Putamen (tissue), 1 donor: ENCODE results near the gene TRIM66.

Source experiments
- DNase-seq: peaks from one replicate; pipeline ENCODE4 v3.0.0-alpha.2; 2016; ENCODE audit warnings: low spot score

The TRIM66 gene

DNA sequence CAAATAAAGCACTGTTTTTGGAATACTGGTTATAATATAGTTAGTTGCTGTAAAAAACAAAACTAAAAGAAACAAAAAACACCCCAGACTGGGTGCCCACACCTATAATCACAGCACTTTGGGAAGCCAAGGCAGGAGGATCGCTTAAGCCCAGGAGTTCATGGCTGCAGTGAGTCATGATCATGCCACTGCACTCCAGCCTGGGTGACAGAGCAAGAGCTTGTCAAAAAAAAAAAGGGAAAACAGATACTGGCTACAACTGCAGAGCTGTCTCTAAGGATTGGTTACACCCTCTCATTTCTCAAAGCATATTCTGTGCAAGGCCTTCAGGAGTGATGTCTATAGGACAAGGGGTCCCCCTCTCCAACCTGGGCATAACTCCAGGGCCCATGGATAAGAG is 73.8 kb downstream of the TRIM66 start:
- DNase-seq = no peak

DNA sequence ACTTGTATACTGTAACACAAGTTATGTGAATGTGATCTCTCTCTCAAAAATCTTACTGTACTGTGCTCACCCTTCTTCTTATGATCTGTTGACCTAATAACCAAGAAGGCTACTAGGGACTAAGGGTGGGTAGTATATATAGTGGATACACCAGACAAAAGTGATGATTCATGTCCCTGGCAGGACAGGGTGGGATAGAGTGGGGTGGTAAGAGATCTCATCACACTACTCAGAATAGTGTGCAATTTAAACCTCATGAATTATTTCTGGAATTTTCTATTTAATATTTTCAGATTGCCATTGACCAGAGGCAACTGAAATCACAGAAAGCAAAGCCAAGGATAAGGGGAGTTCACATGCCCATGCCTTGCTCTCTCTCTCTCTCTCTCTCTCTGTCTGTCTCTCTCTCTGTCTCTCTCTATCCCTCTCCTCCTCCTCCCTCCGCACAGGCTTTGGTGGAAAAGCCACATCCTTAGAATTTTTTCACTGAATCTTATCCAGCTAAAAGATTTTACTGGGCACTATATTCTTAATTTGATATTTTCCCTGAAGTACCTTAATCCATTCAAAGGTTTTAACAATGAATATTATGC is 76.4 kb downstream of the TRIM66 start:
- DNase-seq = no peak

DNA sequence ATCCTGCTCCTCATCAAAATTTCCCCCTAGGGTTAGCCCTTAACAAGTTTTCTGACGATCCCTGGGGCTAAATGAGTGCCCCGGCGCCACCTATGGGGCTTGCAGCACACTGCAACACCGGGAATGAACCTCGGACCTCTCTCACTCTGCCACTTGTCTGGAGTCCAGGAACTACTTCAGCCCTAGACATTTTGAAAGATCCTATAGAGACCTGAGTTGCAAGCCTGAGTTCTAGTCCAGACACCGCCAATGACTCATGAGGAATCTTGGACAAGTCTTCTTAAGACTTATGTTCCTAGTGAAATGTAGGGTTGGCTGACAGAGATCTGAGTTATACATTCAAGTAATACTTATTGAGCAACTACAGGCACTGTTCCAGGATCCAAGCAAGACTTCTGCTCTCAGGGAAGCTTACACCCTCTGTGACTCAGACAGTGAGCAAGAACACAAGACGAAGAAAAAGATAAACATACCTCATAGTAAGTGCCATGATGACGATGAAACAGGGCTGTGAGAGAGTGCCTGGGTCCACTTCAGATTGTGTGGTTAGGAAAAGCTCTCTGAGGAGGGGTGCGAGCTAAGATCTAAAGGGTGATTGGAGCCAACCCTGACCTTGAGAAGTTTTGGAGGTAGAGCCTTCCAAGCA is 78.3 kb downstream of the TRIM66 start:
- DNase-seq = no peak

DNA sequence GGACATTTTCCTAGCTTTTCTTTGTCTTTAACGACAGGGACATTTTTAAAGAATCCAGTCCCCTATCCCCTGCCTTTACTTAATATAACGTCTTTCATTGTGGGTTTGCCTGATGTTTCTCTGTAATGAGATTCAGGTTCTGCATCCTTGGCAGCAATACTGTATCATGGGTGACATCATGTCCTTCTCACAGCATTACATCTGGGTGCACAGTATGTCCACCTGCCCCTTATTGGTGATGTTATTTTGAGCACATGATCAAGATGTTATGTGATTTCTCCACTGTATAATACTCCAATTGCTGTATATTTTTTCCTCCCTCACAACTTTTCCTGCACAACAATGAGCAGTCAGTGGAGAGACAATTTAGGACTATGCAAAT is 78.8 kb downstream of the TRIM66 start:
- no peak for DNase-seq

DNA sequence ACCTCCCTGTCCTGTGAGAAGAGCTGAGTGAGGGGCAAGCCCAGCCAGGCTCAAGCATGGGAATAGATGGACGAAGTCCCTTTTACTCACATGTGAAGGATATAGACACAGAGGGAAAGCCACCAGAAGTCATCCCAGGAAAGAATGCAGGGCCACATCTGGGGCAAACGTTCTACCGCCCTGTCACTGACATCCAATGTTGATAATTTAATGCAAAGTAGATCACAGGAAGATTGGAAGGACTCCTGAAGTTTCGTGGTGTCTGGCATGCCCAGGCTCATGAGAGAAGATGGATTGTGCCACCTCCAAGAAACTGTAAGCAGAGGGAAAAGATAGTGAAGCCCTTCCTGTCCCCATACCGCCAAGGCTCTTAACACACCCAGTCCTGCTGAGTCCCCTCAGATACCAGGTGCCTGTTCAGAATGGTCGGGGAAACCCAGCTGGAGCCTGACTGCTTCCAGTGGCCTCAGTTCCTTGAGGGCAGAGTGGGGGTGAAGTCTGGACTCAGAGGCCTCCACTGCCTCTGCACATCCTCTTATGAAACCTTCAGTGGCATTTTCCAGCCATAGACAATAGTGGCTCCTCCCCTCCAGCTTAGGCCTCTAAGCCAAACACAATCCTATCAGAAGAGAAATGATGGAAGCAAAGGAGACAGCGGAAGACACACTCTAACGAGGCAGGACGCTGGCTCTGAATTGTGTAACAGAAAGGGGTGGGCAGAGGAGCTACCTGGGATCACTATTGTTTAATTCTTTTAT is 80.9 kb downstream of the TRIM66 start:
- DNase-seq = no peak

DNA sequence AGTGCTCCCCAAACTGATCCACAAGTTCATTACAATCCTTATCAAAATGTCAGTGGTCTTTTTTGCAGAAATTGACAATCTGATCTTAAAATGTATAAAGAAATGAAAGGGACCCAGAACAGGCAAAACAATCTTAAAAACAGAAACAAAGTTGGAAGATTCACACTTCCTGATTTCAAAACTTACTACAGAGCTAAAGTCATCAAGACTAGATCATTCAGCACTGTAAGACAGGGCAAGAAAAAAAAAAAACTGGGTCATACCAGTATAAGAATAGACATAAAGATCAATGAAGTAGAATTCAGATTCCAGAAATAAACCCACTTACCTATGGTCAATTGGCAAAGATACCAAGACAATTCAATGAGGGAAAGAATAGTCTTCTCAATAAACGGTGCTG is 84.0 kb downstream of the TRIM66 start:
- DNase-seq = no peak

DNA sequence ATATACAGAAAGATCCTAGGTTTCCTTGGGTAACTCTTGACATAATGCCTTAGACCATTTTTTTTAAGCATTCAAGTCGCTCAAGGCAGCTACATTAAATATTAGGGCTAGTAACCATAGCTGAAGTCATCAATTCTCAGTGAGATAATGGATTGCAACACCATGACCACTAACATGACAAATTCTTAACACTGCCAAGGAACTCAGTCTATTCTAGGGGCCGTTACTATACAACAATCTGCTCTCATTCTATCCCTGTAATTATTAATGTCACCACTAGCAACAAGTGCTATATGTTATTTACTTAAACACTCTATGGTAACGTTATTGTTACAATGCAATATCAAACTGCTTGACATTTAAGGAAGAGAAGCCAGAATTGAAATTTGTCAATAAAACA is 85.3 kb downstream of the TRIM66 start:
- no peak for DNase-seq

DNA sequence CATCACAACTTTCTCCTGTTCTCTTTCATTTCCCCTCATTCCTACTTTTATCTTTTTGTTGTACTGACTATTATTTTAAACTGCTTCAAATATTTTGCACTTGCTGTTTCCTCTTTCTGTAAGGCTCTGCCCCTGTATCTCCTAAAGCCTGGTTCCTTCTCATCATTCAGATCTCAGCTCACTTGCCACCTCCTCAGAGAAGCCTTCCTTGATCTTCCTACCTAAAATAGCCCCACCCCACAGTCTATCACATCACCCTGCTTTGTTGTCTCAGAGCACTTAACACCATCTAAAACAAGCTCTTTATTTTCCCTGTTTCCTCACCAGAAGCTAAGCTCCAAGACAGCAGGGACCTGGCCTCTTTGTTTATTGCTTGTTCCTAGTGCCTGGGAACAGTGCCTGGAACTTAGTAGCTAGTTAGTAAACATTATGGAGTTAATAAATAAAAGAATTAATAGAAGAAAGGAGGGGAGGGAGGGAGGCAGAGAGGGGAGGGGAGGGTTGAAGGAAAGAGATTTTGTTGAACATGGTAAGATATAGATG is 85.9 kb downstream of the TRIM66 start:
- no peak for DNase-seq

DNA sequence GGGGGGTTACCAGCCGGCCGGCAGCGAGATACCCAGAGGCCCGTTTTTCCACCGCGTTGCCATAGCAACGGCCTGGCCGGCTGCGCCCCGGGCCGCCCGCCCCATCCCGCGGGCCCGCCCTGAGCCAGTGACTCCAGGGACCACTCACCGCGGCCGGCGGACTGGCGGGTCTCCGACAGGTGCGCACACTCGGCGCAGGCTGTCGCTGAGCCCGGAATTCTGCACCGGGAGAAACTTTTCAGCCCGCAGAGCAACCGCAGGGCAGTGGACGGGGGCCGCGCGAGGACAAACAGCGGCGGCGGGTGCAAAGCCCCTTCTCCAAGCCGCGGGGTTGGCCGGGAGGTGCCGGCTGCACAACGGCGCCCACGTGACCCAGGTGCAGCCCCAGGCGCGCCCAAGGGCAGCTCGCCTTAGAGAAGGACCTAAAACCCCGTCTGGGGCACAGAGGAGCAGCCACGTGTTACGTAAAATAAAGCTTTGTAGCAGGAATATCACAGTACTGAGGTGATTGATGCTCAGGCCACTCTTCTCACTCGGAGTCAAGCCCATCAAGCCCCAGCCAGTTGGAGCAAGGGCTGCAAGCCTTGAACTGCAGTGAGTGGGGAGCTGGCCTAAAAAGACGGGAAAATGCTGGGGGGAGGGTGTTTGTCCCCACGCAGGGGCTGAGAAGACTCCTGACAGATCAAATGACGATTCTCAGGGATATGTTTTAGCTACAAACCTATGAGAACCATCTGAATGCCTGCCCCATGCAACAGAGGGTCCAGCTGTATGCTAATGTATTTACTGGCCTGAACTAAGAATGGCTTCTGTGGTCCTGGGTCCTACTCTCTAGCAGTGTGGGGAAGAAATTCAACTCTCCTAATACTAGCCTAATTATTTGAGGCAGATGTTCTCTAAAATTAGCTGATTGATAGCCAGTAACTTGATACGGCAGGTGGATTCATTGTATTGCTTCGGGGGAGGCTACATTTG is 88.2 kb downstream of the TRIM66 start, which contains the start of gene STK33:
Gene STK33 (minus strand): TSS at position 294 of the 975 bp plus-strand sequence. CDS start 119,323 bp downstream, outside the sequence.
- DNase-seq = no peak

DNA sequence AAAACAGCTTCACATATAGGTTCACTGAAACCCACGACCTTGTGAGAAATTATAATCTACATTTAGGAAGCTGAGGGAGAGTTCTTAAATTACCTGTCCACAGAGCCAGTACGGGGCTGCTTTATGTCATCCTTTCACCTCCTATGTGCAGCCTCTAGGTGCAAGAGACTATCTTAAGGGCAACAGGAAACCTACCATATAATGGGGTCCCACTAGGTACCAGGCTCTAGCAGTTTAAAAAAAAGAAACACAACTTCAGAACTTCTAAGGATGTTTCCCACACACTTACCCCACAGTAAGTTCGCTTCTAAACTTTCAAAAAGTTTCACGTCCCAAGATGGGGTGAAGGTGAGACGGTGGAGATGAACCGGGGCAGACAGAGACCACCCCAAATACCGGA is 89.0 kb downstream of the TRIM66 start:
- DNase-seq = no peak

DNA sequence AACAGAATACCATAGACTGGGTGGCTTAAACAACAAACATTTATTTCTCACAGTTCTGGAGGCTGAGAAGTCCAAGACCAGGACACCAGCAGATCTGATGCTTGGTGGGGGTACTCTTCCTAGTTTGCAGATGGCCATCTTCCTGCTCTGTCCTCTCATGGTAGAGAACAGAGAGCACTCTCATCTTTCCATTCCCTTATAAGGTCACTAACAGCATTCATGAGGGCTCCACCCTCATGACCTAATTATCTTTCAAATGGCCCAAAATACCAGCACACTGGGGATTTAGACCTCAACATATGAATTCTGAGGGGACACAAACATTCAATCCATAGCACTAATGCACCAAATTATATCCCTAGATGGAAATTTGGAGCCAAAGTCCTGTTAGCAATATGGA is 94.5 kb downstream of the TRIM66 start:
- no peak for DNase-seq

DNA sequence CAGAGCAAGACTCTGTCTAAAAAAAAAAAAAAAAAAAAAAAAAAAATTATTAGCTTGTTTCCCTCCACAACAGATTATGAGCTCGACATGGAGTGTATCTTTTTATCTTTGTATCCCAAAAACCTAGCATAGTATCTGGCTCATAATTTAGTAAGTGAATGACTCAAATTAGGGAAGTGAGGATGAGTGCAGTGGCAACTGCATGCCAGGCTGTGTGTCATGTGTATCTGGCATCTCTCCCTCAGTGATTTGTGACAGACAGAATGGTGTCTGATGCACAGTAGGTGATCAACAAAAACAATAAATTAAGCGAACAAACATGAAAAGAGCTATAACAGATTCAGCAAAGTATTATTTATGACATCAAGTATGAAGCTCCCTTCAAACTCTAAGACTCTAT is 95.7 kb downstream of the TRIM66 start:
- no peak for DNase-seq

DNA sequence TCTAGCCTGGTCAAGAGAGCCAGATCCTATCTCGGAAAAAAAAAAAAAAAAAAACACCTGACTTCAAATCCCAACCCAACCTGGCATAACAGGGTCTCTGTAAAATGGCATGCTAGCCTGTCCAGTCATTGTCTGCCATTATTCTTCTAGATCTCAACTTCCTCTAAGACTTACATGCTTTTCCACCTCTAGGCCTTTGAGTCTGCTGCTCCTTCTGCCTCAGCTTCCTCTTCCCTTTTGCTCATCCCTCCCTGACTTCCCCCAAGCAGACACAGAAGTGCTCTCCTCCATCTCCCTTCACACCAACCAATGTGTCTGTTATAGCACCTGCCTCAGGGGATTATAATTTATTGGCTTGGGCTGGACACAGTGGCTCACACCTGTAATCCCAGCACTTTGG is 96.3 kb downstream of the TRIM66 start:
- no peak for DNase-seq

DNA sequence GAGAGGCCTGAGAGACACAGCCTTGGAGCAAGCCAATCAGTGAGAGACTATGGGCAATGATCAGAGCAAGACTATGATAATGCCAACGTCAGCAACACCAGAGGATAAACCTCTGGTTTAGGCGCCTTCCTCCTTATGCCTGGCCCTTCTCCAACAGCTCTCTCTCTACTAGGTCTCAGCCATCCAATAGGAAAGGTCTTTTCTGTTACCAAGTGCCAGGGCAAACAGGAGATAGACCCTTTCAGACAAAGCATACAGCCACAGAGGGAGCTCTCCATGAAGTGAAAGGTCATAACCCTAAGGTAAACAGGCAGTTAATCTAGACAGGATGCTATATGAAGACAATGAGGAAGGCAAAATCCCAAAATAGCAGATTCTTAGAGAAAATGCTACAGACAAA is 98.0 kb downstream of the TRIM66 start:
- DNase-seq = no peak

DNA sequence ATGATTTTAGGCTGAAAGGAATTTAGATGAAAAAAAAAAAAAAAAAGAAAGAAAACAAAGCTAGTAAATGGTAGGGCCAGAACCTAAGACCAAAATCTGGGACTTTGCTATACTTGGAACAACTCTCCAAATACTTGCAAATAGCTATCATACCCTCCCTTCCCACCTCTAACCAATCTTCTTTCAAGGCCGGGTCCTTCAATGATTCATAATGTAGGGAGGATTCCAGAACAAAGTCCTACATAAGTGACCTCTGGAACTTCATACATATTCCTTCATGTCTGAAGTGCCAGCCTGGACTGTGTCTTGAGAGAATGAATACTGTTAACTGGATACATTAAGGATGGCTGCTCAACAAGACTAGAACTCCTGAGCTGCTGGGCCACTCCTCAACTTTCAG is 98.4 kb downstream of the TRIM66 start:
- DNase-seq = no peak

DNA sequence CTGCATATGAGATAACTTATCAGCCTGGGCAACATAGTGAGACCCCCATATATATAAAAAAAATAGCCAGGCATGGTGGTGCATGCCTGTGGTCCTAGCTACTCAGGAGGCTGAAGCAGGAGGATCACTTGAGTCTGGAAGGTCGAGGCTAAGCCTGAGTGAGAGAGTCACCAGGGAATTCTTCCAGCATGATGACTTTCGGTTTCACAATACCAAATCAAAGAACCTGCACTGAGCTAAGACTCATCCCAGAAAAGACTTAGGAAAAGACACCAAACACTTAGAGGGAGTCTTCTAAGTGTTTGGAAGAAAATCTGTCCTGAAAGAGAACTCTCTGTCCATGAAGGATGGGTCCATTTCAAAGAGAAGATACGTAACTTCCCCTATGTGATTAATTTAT is 101.2 kb downstream of the TRIM66 start:
- DNase-seq = no peak

DNA sequence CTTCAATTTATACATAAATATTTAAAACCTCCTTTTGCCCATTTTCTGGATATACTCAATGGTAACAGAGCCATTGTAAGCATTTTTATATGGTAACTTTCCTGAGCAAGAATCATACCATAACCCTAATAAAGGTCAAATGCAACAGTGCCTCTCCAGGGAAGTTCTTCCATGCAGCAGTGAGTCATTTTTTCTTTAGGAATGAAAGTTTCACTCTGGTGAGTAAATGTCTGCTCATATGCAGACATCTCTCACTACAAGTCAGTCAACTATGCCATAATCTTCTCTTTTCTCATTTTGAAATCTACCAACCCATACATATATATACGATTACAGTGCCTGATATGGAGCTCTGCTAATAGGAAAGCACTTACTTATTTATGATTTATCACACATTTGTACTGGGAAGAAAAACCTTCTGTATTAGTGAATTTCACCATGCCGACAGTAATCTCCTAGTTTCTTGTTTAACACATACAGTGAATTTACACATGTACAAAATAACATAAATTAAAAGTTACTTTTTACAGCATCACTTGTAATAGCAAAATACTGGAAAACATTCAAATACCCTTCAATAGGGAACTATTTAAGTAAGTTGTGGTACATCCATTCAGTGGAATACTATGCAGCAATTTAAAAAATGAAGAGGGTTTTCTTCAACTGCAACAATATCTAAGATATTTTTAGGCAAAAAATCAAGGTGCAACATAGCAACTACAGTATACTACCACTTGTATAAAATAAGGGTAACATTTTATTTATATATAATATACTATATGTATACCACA is 104.5 kb downstream of the TRIM66 start:
- no peak for DNase-seq

DNA sequence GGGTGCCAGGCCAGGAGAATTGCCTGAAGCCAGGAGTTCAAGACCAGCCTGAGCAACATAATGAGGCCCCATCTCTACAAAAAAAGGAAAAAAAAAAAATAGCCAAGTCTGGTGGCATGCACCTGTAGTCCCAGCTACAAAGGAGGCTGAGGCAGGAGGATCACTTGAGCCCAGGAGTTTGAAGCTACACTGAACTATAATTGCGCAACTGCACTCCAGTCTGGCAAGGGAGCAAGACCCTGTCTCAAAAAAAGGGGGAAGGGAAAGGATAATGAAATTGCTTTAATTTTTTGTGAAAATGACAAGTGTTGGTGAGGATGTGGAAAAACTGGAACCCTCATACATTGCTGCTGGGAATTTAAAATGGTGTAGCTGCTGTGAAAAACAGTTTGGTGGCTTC is 107.7 kb downstream of the TRIM66 start:
- DNase-seq = no peak

DNA sequence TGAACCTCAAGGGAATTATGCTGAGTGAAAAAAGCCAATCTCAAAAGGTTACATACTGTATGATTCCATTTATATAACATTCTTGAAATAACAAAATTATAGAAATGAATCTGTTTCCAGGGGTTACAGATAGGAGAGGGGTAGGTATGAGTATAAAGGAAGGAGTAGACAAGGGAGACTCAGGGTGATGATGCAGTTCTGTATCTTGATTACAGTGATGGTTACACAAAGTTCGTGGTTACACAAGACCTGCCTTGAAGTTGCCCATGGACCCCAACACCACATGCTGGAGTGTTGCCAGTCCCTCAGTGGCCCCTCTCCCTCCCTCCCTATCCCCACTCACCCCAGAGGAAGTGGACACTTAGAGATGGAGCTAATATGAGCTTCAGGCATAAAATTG is 108.7 kb downstream of the TRIM66 start:
- no peak for DNase-seq

DNA sequence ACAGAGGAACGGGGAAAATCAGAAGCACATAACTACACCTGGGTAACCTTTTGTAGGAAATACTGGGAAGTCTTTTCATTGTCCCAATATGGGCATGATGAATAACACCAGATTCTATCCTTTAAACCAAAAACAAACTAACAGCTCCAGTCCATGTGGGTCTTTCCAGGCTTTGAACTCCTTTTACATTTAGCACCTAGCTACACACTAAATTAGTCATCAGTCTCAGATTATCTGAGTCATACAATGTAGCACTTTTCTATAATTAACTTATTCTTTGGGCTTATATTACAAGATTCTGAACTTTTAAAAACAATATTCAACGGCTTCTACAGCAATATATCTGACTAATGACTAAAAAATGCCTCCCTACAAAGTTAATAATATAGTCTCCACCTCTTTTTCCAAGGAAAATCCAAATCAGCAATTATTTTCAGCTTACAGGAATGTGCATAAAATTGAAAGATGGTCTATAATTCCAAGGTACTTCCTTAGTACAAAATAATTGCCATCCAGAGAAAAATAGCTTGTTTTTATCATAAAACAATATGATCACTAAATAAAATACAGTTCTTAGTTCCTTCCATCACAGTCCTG is 114.8 kb downstream of the TRIM66 start:
- no peak for DNase-seq
